AG10803 (cell line): ENCODE data around the gene ZBTB45.
"Not testable (repeated sequence)": the region's sequence is repeated elsewhere in the genome, so short reads cannot be mapped to it uniquely, and the experiment has no call there.

Experiments
- DNase-seq: peaks from one replicate; pipeline ENCODE4 v3.0.0; 2010; ENCODE audit warnings: low read depth
- H3K4me3 ChIP-seq: 2 replicates; pipeline ENCODE4 v1.5.1; 2011; ENCODE audit warnings: mild to moderate bottlenecking, low read length, control low read depth
- CTCF ChIP-seq: conservative IDR thresholded peaks from 2 replicates; pipeline ENCODE4 v1.5.1; 2011; ENCODE audit warnings: mild to moderate bottlenecking, low read length, control low read depth, inconsistent platforms

The ZBTB45 gene

GRCh38 chr19:58500242-58500641 lies 19.4 kb downstream of the ZBTB45 start:
- no peak for TF ChIP-seq CTCF
- DNase-seq: no peak
- H3K4me3 ChIP-seq: peak overlapping the region; percentile 75

GRCh38 chr19:58499021-58499927 lies 20.3 kb downstream of the ZBTB45 start:
- peak; percentile 42 for TF ChIP-seq CTCF
- H3K4me3 ChIP-seq: peak overlapping the region; percentile 75
- DNase-seq: peak; percentile 99

GRCh38 chr19:58498316-58499020 lies 21.1 kb downstream of the ZBTB45 start:
- peak overlapping the region; percentile 64 for H3K4me3 ChIP-seq
- DNase-seq: no peak
- no peak for TF ChIP-seq CTCF

- no peak overlapping the region for H3K4me3 ChIP-seq
- TF ChIP-seq CTCF: no peak
Measured at GRCh38 chr19:58497634-58498170, 21.9 kb downstream of the ZBTB45 start.

GRCh38 chr19:58492265-58492664 lies 27.3 kb downstream of the ZBTB45 start:
- DNase-seq: no peak
- no peak overlapping the region for H3K4me3 ChIP-seq
- TF ChIP-seq CTCF: no peak

More at GRCh38 chr19:58497634-58498170, 21.9 kb downstream of the ZBTB45 start:
- no peak for DNase-seq

- H3K4me3 ChIP-seq: no peak overlapping the region
- TF ChIP-seq CTCF: no peak
- no peak for DNase-seq
Measured at GRCh38 chr19:58491393-58491792, 28.2 kb downstream of the ZBTB45 start.

GRCh38 chr19:58484349-58484748 lies 35.3 kb downstream of the ZBTB45 start:
- not testable (repeated sequence) for H3K4me3 ChIP-seq, DNase-seq
